ENCODE measurements around the gene ABI3BP. TPM values are rescaled to one million over a fixed set of nuclear protein-coding genes. Genes with fewer than 3 reads are reported as not detected.

The ABI3BP gene
- total RNA-seq, 4 donors from 2014 or later, result 37.4 to 155 (median 112) TPM

DNA sequence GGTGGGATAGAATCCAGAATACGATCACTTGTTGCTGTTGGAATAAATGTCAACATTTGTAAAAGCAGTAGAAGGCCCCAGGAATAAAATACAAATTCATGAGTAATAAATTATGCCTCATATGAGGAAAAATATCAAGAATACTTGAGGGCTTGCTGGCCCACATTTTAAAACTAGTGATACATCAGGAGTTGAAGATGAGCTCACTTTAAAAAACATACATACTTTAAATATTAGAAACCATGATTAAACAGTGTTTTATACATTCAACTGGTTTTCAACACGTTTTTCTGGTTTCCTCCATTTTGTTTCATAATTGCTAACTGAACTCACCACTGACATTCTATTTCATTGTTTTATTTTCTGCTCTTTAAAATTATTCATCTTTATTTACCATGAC is 142.5 kb downstream of the ABI3BP start:
- TF ChIP-seq, protein P1, sequence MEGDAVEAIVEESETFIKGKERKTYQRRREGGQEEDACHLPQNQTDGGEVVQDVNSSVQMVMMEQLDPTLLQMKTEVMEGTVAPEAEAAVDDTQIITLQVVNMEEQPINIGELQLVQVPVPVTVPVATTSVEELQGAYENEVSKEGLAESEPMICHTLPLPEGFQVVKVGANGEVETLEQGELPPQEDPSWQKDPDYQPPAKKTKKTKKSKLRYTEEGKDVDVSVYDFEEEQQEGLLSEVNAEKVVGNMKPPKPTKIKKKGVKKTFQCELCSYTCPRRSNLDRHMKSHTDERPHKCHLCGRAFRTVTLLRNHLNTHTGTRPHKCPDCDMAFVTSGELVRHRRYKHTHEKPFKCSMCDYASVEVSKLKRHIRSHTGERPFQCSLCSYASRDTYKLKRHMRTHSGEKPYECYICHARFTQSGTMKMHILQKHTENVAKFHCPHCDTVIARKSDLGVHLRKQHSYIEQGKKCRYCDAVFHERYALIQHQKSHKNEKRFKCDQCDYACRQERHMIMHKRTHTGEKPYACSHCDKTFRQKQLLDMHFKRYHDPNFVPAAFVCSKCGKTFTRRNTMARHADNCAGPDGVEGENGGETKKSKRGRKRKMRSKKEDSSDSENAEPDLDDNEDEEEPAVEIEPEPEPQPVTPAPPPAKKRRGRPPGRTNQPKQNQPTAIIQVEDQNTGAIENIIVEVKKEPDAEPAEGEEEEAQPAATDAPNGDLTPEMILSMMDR (IDR thresholded peaks at IDR 0.05), result no peak
- ATAC-seq (ENCODE audit: low FRiP score) (no peak), DNase-seq (ENCODE audit: low spot score) (no peak)

DNA sequence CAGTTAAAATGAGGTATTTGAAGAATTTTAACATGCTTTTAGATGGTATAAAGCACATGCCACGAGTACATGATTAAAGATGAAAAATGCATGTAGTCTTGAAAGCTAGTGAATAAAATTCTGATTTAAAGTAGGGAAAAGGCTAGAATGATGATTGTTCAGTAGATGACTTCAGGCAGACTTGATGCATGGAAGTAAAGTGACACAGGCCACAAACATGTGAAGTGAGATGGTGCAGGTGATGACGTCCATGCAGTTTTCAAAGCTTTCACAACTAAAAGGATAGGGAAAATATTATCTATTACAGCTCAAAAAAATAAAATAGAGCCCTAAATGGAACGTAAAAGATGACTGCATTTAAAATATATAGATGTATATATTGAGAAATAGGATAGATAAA is 143.1 kb downstream of the ABI3BP start:
- TF ChIP-seq, protein P1 (IDR thresholded peaks at IDR 0.05), result no peak
- no peak for ATAC-seq (ENCODE audit: low FRiP score)
- no peak for DNase-seq (ENCODE audit: low spot score)

DNA sequence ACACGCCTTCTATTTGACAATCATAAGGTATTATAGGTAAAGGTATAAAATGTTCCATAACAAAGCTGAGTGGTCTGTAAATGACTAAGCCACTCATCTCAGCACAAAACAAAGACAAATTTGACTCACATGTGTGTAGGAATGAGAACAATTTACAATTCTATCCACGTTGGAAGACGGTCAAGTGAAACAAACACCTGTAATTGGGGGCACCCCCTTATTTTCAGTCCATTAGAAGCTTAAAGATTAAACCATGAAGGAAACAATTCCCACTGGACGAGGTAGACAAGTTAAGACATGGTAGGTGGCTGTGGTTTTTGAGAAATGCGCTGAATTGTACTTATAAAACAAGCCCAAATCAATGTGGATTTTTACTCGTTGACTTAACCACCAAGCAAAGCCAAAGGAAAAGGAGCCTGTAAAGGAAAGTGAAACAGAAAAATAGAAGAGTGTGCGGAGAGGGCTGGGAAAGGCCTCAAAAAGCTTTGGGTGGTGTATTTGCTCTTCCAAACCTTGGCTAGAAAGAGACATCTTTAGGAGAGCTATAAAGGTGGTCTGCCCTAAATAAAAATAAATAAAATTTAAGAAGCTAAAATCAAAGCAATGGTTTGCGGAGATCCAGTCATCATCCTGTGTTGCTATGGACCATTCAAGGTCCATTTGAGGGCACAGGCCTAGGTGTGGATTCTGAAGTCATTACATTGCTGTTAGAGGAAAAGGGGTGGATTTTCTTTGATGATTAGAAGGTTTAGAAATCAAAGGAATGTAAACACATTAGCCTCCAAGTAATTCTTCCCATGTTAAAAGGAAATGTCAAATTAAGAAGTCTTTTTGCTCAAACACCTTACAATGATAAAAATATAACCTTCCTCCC is 148.9 kb downstream of the ABI3BP start:
- no peak for ATAC-seq (ENCODE audit: low FRiP score)
- no peak for DNase-seq (ENCODE audit: low spot score)
- TF ChIP-seq, protein P1 (IDR thresholded peaks at IDR 0.05), result no peak

DNA sequence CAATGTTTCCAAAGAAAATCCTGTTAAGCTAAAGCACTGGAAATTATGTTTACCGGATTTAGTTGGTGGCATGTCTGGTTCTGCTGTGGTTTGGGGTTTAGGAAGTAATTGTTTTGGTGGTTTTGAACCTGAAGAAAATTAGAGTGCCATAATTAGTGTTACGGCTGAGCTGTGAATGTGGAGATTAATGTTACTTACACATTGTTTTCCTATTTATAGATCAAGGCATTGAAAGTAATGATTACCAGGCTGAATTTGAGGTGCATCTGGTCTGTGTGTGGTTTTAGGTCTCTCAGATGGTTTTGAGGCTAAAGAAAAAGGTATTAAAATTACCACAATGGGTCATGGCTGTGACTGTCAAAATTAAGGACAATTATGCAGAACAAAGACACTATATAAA is 155.1 kb downstream of the ABI3BP start:
- TF ChIP-seq, protein P1 (IDR thresholded peaks at IDR 0.05), result no peak
- ATAC-seq (ENCODE audit: low FRiP score) (no peak), DNase-seq (ENCODE audit: low spot score) (no peak)

DNA sequence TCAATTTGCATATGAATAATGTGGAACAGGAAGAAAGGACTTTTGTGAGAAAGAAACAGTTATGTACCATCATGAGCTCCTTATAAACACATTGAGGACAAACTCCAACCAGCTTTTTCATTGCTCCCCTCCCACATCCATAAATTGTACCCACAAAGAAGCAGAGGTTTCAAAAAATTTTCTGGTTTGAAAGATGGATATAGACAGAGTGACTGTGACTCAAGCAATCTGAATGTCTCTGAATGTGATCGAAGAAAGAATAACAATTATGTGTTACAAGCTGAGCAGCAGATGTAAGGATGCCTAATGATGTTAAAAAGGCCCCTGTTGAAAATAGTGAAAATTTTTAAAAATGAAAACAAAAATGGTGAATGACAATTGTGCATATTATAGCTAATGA is 156.6 kb downstream of the ABI3BP start:
- ATAC-seq (ENCODE audit: low FRiP score) (no peak), DNase-seq (ENCODE audit: low spot score) (no peak)
- TF ChIP-seq, protein P1 (IDR thresholded peaks at IDR 0.05), result no peak

DNA sequence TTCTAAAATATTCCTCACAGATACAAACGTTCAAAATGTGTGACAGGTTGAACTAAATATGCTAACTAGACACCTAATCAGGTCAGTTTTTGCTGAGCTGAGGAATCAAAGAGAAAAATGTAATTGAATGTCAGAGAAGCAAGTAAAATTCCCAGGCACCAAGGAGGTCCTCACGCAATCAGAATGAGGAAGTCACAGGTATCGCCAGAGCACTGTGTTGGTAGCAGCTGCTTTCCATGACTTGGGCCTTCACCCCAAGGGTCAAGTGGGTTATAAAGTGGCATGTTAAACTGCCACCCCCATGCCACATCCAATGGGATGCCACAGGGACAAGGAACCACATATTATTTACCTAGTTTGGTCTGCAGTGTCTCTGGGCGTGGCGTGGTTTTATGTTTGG is 158.9 kb downstream of the ABI3BP start:
- DNase-seq (ENCODE audit: low spot score) (no peak), ATAC-seq (ENCODE audit: low FRiP score) (no peak)
- TF ChIP-seq, protein P1 (IDR thresholded peaks at IDR 0.05), result no peak

DNA sequence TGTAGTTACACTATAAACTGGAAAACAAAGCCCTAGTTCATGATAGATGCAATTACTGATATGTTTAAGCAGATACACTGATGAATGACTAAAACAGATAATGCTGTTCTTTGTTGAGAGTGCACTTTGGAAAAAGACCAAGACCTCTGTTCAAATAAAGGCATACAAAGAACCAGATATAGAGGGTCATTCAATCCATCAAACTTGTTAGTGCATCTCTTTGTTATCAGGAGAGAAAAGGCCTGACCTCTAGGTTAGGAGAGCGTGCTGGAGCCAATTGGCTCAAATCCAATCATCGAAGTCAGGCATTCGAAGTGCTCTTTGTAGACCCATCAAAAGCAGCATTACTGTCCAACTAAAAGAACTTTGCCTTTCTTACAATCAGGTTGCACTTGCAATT is 159.7 kb downstream of the ABI3BP start:
- ATAC-seq (ENCODE audit: low FRiP score) (no peak), DNase-seq (ENCODE audit: low spot score) (no peak)
- TF ChIP-seq, protein P1 (IDR thresholded peaks at IDR 0.05), result no peak
